Measurements from ENCODE around the gene WWOX.

Gene WWOX

DNA sequence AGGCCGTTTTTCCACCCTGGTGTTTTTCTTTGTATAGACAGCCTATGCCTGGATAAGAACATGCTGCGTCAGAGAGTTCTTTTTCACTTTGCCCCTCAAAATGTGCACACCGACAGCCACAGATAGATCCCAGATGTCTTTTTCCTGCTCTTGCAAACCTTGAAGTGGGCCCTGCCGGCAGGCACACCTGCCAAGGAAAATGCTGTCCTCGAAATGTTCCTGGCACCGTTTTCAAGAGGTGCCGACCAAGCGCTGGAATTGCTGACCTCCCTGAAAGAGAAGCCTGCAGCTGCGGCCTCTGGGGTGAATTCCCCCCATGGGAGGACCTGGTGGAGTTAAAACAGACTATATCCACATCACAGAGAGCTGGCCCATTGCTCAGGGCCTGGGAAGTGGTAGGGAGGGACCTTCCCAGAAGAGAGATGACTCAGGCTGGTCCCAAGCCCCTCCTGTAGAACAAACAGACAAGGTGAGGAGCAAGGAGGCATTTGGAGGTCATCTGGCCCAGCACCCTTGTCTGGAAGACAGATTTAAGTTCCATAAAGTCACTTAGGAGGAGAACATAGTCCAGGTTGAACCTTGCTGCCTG, 833.0 kb downstream of the WWOX start:
- no peak for DNase-seq

DNA sequence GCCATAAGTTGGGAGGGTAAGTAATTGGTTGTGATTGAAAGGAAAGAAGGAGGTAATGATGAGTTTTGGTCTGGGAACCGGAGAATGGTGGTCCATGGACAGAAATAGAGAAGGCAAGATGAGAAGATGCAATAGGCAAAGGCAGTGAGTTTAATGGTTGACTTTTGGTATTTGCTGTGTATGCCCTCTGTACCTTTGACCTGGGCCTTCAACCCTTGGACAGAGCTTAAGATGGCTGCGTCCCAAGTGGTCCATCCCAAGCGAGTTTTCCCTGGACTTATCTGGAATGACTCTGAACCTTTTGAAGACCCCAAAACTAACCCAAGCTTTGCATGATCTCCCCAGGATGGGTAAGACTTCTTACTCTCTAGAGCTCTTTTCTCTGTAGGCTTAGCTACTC, 836.6 kb downstream of the WWOX start:
- DNase-seq: no peak

DNA sequence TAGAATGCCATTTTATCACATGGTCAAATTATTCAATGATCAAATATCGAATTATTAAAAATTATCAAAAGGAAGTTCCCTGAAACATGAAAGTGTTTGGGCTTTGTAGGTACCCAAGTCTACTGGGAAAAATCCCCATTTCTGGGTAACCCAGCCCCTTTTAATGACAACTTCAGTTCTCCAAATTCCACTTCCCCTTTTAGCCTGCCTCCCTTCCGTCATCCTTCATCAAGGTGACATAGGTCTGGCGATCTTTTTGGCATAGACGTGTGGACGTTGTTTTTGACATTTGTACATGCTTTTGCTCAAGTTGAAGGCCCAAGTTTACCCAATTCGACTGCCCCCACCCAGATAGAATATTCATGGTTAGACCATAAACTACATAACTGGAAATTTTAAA, 840.1 kb downstream of the WWOX start:
- DNase-seq: no peak

DNA sequence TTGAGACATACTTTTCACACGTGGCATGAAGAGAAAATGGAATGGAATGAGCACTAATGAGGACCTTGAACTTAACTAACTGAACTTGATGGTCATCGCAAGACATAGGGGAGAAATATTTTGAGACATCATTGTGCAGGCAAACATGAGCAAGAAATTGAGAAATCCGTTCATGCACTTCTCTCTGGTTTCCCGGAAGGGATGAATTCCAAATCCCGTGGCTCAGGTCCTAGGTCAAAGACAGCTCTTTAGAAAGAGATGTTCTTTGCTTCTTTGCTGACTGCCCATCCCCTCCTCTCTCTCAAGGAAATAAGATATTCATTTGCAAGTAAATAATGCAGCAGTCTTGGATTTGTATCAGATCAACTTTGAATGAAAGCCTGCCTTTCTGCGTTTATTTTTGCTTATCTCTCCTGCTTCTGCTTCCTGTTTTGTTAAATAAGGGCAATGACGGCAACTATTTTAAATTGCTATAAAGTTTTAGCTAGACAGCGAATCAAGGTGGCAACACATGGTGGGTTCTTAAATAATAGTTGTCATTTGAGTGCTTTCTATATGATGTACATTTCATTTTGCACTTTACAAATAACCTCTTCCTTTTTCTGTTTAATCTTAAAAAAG, 843.3 kb downstream of the WWOX start:
- no peak for DNase-seq

DNA sequence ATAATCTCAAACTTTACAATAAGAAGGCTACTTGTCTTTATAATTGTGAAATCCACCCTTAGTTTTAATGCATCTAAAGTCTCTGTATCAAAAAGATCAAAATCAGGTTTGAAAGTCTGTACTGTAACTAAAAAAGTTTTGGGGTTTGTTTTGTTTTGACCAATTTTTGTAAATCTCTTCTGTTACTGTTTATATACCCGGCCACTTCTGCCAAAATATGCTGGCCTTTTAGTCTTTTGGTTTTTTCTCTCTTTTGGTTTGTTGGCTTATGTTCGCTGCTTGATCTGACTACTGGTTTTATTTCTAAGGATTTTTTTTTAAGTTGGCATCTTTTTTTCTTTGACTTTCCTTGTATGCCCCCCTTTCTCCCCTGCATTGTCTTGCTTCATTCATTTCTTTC, 845.9 kb downstream of the WWOX start:
- no peak for DNase-seq

DNA sequence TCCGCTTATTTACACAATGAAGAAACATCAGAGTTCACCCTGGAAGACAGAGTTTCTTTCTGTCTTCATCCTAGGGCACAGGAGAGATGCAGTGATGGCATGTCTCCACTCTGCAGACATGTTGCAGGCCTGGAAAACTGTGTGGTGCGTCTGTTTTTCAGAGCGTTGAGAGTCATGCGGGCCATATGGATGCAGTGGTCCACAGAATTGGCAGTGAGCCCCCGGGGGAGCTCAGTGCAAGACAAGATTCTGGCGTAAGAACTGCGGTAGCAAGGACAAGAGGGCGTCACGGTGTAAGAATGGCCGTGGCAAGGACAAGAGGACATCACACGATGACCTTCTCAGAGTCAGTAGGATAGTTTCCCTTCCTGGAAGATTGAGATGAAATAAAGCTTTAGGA, 847.1 kb downstream of the WWOX start:
- DNase-seq: no peak

DNA sequence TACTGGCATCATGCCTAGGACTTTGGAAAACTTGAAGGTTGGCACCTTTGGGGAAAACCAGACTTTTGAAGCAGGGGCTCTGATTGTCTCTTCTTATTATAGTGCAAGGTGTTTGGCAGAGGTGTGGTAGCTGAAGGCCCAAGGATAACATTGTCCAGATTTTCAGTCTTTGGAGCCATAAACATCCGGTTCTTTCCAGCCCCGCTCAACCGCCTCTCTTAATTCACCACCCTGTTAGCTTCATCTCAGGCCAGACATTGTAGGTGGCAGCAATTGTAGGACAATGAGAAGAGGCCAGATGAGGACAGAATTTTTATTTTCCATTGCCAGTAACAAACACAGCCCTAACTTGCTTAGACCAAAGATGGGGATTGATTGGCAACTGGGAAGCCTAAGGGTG, 851.3 kb downstream of the WWOX start:
- no peak for DNase-seq

DNA sequence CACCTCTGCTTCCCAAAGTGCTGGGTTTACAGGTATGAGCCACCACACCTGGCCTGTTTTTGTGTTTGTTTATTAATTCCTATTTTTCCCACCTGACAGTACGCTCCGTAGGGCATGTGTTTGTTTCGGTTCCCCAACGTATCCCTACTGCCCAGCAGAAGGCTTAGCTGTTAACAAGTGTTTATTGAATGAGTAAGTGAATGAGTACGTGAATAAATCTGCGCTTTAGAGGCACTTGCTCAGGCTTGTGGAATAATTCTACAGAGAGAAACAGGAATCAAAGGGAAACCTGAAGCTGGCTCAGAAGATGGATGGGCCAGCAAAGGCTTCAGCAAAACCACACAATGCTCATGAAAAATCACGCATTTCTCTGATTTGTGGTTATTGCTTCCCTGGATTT, 853.2 kb downstream of the WWOX start:
- DNase-seq: no peak

DNA sequence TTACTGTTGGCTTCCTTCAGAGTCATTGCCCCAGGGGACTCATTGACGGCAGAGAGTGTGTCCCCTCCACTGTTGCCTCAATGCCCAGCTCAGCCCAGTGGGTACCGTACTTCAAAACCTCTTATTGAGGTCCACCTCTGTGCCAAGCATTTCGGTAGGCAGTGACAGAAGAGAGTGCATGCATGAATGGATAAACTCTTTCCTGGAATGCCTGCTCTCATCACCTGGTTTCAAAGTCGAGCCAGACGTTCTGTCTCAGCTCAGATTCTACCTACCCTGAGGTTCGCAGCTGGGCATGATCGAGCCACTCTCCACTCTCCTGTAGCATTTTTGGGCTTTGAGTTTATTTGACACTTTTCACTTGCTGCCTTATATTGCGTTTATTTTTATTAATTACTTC, 854.1 kb downstream of the WWOX start:
- no peak for DNase-seq

DNA sequence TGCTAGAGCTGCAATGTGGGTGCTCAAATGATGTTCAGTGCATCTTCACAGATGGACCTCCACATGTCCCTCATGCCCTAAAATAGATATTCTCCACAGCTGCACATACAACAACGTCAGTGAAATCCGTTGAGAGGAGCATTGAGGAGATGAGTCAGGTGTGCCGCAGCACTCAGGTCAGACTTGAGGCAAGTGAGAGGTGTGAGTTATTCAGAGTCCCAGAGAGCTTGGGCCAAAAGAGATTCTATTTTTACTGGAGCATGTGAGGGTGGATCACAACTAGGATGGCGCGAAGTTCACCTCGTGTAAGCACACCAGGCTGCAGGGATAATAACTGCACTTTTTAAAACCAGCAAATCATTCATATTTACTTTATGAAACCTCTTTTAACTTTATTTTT, 855.8 kb downstream of the WWOX start:
- DNase-seq: no peak

DNA sequence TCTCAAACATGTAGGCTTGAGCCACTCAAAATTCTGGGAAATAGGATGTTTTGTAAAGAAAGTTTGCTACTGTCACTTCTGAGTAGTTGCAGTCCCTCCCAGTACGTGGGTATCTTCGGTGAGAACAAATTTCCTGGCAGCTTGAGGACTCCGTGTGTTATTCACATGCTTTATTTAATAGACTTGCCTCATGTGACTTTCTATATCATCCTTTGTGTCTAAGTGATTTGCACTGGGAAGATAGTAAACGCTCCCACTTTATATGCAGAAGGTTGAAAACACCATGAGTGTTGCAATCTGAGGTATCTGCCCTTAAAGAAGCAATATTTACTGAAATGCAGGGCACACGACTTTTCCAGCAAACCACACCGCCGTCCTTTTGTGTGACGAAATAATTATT, 857.4 kb downstream of the WWOX start:
- DNase-seq: no peak

DNA sequence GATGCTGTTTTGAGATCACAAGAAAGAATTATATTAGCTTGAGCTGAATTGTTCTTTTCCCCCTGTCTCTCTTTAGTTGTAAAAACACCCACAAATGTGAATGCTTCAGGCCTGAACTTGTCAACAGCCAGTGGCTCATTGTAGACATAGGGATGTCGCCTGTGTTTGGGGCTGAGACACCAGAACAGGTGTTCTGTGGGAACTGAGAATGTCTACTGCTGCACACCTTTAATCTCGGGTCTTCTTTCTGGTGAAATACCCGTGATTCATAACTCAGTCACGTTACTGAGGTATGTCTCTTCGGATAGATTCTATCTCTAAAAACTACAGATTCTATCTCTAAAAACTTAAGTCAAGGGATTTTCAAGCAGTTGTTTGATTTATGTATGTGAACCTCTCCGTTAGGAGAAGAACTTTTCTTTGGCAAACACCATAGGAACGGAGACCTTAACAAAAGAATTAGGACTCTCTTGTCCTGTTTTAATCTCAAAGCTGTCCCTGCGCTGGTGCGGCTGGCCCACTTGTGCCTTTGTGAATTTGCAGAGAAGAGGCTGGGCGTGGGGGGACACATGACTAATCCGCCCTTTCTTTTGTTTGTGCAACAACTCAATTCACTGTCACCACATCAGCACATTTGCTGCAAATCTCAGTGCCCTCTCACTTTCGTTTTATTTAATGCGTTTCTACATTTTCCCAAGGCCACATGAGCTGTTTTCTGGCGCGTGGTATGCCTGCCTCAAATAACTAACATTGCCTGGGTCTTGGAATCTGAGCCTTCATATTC, 858.1 kb downstream of the WWOX start:
- DNase-seq: no peak

DNA sequence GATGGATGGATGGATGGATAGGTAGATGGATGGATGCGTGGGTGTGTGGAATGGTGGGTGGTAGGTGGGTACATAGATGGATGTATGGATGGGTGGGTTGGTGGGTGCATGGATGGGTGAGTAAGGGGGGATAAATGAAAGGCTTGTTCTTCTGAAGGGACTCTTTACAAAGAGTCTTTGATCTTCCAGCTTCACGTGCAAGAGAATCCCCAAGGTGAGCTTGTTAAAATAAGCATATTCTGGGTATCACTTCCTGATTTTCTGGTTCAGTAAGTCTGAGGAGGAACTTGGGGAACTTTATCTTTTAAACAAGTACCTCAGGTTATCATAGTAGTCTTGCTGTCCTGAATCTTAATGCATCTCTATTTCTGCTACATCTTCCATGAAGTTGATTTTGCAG, 862.0 kb downstream of the WWOX start:
- DNase-seq: no peak

DNA sequence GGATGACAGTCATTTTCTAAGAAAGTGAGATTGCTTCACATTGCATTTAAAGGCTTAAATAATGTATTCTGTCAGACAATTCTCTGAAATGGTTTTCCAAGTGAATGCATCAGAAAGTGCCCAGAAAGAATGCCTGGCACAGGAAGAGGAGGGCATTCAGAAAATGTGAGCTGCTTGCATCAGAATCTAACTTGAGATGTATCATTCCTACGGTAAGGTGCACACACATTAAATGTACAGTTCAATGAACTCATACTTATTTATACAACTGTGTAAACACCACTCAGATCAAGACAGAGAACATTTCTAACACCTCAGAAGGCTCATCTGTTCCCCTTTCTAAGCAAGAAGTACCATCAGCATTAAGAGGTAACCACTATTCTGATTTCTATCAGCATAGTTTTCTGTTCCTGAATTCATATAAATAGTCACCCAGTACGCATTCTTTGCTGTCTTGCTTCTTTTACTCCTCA, 863.0 kb downstream of the WWOX start:
- DNase-seq: no peak

DNA sequence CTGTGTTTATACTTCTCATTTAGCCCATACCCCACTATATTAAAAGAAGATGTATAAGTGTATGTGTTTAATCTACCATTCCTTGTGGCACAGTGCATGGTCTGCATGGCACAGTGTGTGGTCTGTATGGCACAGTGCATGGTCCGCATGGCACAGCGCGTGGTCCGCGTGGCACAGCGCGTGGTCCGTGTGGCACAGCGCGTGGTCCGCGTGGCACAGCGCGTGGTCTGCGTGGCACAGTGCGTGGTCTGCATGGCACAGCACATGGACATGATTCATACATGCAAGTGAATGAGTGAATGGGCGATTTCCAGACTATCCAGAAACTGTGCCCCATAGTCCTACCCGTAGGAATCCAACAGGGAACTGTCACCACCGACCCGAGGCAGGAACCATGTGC, 868.5 kb downstream of the WWOX start:
- no peak for DNase-seq

DNA sequence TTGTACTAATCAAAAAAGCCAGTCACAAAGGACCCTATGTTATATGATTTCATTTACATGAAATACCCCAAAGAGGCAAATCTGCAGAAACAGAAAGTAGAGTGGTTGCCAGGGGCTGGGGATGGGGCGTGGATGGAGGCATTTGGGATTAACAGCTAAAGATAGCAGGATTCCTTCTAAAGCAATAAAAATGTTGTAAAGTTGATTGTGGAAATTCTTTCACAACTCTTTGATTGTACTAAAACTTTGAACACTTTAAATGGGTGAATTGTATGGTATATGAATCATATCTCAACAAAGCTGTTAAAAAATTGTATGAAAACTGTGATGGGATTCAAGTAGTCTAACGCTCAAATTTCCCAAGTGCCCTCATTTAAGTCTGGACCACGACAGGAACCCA, 870.3 kb downstream of the WWOX start:
- no peak for DNase-seq

DNA sequence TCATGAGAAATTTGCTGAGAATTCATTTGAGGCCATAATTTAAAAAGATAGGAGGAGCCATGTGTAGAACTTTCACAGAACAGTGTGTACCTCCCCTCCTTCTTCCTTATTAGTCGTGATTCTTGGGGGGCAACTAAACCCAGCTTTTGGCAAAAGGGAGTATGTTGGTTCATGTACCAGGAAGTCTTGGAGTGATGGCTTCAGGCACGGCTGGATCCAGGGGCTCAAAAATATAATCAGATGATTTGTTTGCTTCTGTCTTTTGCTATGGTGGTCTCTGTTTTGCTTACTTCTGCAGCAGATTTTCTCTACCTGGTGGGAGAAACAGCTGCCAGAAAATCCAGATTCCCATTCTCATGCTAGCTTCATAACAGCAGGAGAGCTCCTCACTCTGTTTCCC, 871.2 kb downstream of the WWOX start:
- DNase-seq: no peak

DNA sequence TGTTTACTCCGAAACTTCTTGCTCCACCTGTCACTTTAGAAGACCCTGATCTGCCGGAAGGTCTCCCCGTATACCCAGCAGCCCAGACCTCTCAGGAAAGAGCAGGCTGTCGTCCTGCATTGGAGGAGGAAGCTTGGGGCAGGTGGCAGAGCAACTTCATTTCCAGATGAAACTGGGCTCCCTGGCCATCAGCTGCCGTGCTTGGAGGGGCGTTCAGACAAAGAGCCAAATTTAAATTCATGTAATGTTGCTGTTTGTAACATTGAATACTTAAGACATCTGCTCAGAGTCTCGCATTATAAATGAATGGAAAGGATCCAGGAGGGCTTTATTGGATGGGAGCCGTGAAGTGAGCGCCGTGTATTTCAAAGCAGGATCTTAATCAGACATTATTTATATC, 872.6 kb downstream of the WWOX start:
- no peak for DNase-seq

DNA sequence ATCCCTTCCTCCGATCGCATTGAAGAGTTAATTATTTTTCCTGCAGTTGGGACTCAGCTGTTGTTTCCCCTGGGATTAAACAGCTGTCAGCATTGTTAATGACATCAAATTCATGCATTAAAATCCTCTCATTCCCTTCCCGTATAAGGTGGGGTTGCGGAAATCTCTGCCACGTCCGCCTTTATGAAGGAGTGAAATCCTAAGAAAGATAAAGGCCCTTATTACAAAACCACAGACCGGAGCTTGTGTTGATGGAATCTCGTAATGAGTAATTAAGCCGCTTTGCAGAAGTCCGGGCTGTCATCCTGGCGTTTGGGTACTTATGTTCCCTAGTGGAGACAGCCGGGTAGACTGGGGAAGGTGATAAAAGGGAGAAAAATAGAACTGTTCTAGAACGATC, 873.5 kb downstream of the WWOX start:
- DNase-seq: no peak

DNA sequence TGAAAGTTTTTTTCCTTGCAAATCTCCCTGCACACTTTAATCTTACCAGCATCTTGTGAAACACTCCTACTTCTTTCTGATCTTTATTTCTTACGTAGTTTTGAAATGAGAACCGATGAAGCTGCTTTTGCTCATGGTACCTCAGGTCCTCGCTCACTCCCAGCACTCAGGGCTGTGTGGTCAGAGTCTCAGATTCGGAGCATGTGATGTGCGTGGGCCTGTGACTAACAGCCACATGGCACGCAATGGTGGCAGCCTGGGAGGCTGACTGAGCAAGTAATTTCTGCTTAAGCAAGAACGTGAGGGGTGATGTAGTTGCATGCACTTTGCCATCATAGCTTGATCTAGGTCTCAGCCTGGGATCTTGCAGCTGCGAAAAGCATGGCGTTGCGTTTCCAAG, 876.8 kb downstream of the WWOX start:
- no peak for DNase-seq

DNA sequence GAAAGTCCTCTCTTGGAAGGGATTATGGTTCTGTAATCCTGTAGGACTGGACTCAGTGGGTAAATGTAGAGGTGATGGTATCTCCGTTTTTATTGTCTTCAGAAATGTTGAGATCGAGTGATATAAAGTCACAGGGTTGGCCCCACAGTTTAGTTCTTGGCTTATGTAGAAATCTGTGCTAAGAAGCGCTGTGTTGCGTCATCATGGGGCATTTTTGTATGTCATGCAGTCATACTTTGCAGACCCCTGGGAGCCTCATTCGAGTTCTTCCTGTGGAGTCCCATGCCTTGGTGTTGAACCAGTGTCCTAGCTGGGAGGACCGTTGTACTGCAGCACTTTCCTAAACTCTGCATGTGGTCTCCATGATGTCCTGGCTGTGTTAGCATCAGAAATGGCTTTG, 881.4 kb downstream of the WWOX start:
- no peak for DNase-seq

DNA sequence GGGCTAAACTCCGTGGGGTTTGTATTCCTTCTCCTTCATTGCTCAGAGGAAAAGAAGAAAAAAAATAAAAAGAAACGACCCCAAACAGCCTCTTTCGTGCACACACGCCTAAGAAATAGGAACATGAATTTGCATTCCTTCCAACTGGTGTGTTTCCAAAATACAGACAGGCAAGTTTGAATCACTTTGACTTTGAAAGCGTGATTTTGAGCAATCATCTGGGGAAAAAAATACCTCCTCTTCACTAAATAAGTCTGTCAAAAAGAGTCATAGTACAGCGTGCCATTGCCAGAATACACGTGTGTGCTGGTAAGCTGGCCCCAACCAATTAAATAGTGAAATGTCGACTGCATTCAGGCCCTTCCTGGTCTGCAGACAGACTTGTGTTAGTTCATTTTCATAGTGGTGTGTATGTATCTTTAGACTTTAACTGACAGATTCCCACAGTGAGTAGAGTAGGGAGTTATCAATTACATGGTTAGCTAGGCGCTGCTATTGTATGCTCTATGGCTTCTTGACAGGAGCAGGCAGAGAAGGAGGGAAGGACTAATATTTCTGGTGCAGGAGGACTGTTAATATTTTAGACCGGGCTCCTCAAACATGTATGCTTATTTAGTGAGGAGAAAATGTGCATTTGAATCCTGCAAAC, 882.8 kb downstream of the WWOX start:
- no peak for DNase-seq

DNA sequence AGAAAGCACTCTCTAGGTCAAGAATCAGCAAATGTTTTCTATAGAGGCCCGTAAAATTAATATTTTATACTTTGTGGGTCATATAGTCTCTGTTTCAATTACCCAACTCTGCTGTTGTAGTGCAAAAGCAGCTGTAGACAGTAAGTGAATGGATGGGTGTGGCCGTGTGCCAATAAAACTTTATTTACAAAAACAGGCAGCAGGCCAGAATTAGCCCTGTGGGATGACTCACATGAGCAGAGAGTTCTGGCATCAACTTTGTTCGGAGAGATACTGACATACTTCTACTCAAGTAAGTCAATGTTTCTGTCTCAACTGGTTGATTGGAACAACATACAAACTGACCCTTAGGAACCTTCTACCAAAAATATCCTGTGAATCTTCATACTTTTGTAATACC, 884.9 kb downstream of the WWOX start:
- DNase-seq: no peak

DNA sequence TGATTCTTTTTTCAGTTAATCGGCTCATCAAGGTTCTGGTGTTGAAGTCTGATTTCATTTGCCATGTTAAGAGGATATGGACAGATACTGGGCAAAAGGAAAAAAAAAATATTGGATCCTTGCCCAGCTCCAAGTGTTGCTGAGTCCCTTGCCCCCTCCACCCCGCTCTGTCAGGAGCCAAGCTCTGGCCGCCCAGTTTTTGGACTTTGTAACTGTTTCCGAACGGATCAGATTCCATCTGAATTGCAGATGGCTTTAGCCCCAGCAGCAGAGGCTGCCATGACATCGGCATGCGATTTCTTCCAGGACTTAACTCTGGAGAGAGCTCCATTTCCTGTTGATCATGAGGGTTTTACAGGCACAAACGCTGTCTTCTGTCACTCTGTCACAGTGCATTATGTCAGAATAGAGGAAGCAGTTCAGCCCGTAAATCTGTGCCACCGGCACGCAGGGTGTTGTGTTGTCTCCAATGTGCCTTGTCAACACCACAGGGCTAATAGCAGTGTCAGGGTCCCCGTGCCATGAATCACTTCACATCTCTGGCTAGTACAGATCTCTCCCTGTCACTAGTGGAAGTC, 885.5 kb downstream of the WWOX start:
- no peak for DNase-seq
